Measurements from ENCODE around the gene RTTN.

Gene RTTN

DNA sequence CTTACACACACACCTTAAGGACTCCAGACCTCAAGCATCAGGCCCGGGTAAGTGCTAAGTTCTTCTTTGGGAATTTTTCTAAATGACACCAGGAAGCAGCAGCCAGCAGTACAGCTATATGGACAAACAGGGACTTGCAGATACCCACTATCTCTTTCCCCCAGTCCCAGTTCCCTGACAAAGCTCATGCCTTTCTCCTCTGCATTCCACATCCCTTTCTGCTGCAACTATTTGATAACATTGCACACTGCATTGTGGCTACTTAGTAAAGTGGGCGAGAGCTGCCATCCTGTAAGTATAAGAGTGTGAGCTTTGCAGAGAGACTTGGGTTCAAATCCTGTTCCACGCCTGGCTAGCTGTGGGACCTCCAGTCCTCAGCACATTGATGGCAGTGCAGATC, 243.8 kb downstream of the RTTN start:
- DNase-seq = no peak

DNA sequence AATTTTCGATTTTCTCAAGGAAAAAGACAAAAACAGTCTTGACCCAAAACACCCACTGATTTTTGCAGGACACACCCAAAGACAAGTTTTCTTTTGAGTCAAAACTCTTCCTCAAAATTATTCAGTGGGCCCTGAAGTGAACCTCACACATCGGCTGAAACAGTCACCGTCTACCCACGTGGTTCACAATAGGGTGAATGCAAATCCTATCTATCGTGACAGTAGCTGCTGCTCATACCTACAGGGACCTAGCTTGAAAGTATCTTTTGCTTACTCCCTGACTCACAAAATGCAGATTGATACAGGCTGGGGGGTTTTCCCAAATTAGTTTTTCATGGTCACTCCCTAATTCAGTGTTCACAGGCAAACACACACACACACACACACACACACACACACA, 247.1 kb downstream of the RTTN start:
- no peak for DNase-seq

GRCh38 chr18:69957747-69958146, 247.7 kb downstream of the RTTN start:
- DNase-seq = no peak

DNA sequence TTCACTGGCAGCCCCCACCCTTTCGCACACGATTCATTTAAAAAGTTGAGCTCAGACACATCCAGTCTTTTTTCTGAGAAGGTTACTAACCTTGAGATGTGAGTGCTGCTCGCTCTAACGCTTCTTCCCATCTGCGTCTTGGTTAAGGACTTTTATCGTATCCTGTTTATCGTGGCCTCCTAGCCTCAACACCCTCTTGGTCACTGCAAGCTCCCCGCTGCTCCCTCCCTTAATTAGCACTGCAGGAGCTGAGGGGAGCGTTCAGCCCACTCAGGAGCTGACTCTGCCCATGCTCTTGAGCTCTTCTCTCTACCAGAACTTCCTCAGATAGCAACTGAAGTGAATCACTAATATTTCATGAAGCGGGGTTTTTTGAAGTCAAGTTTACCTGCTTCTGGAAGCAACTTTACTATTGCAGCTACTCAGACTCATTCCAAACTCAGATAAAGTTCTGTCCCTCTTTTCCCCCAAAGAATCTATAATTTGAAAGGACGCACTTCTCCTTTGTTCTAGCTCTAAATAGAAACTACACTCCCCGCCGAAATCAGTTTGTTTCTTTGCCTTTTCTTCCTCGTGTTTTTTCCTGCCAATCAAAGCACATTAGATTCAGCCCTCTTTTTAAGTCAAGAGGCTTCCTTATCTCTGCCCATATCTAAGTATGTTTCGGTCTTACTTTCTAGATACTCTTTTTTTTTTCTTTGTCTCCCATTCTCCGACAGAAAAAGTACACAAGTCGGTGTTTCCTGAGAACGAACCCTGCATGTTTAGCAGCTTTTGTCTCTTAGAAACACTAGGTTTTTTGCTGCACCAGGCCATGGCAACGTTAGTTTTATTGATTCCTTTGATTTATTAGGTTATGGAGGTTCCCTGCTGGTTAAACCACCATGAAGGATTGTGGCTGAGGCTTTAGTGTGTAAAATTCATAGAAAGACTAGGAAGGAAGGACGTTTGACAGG, 248.5 kb downstream of the RTTN start:
- DNase-seq = no peak

DNA sequence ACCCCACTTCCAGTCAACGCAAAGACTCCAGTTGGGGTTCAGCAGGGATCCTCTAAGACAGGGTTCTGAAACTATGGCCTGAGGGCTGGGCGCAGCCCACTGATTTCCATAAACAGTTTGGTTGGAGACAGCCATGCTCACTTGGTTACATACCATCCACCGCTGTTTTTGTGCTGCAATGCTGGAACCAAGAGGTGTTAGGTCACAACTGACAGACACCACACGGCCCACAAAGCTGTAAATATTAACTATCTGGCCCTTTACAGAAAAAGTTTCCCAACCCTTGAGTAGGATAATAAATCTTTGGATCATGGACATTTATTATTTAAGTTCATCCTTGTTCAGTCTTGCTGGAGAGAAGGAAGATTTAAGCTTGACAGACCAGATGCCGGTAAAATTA, 249.4 kb downstream of the RTTN start:
- no peak for DNase-seq

GRCh38 chr18:69954719-69955480, 250.6 kb downstream of the RTTN start:
- no peak for DNase-seq

- DNase-seq = no peak
Observed at GRCh38 chr18:69953191-69953590, 252.3 kb downstream of the RTTN start.
